ENCODE results near the gene EPHA6. TPM values are rescaled to one million over a fixed set of nuclear protein-coding genes. Genes with fewer than 3 reads are reported as not detected.

The EPHA6 gene
- total RNA-seq, result not detected

DNA sequence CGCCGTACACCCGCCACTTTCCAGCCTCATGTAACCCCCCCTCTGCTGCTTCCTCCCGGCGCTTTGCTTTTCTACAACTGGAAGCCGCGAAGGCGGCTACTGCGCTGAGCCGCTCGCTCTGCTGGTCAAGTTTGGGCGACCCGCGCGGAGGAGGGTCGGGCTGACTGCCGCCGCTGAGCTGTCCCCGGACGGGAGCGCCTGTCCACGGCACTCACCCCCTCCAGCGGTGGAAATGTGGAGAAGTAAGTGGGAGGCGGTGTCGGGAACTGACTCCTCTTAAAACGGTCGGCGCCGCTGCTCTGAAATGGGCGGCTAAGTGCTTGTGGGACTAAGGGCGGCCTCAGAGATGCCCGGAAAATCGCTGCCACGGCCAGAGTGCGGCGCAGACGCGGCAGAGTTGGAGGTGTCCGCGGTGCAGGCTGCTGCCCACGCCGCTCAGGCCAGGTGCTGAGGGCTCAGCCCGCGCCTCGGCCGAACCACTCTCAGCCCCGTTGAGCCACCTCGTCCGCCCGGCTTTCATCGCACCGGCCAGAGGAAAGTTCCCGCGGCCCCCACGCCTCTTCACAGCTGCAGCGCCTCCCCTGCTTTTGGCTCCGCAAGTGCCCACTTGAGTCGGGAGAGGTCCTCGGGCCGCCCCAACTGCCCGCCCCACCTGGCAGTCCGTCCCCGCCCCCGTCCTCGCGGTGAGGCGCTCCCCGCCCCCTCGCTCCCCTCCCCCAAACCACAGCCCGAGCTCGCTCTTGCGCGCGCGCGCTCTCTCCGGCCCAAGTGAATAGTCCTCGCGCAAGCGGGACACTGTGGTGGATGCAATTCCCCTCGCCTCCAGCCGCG is at the start of gene EPHA6:
Gene EPHA6 (plus strand): TSS at position 775 of the 831 bp plus-strand sequence.
- peaks cover 23% of the 10 kb centered on the region for H3K27me3 Mint-ChIP-seq
- peak within 1 kb of the TSS; percentile 49 for H3K4me3 Mint-ChIP-seq
- ChIA-PET CTCF (no interaction called here), POLR2A (no interaction called here)
- no peaks in the 10 kb centered on the region for H3K36me3 Mint-ChIP-seq (ENCODE audit: low read depth)
- peaks cover 11% of the 10 kb centered on the region for H3K4me1 Mint-ChIP-seq
- no peak within 1 kb of the TSS for H3K27ac Mint-ChIP-seq
- H3K9me3 Mint-ChIP-seq (ENCODE audit: low read depth), result no peaks in the 10 kb centered on the region
- intact Hi-C loops (cut with DNase I, micrococcal nuclease), result loop anchor here in 1 of 2 experiments (2.0 kb wide), 1 partner anchor 1951 kb away; no protein-coding TSS in a partner anchor
- peak; percentile 32 for DNase-seq
- peak; percentile 24 for ATAC-seq

DNA sequence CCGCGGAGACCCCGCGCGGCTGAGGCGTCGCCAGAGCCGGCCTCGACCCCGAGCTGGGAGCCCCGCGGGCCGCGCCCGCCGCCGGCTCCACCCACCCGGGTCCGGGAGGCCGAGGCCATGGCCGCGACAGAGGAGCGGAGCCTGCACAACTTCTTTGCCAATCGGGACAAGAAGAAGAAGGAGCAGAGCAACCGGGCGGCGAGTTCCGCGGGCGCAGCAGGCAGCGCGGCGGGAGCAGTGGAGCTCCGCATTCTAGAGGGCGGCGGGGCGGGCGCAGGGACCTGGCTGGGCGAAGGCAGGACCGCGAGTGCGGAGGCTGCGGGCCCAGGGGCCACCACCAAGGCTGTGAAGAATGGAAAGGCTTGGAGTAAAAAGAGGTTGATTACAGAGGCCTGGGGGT is 37.6 kb upstream of the EPHA6 start:
- no peak overlapping the region for H3K4me3 Mint-ChIP-seq
- ATAC-seq, result no peak
- H3K27ac Mint-ChIP-seq, result no peak overlapping the region
- H3K36me3 Mint-ChIP-seq (ENCODE audit: low read depth), result no peaks in the 10 kb centered on the region
- POLR2A ChIA-PET, result no interaction called here
- no peak for DNase-seq
- CTCF ChIA-PET, result no interaction called here
- H3K27me3 Mint-ChIP-seq, result no peaks in the 10 kb centered on the region
- intact Hi-C loops (cut with DNase I, micrococcal nuclease), result no loop called here
- peaks cover 17% of the 10 kb centered on the region for H3K9me3 Mint-ChIP-seq (ENCODE audit: low read depth)
- no peaks in the 10 kb centered on the region for H3K4me1 Mint-ChIP-seq

DNA sequence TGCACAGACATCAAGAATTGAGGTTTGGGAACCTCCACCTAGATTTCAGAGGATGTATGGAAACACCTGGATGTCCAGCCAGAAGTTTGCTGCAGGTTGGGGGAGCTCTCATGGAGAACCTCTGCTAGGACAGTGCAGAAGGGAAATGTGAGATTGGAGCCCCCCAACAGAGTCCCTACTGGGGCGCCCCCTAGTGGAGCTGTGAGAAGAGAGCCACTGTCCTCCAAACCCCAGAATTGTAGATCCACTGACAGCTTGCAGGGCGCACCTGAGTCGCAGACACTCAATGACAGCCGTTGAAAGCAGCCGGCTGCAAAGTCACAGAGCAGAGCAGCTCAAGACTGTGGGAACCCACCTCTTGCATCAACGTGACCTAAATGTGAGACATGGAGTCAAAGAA is 34.6 kb upstream of the EPHA6 start:
- H3K36me3 Mint-ChIP-seq (ENCODE audit: low read depth), result no peaks in the 10 kb centered on the region
- H3K9me3 Mint-ChIP-seq (ENCODE audit: low read depth), result peaks cover 12% of the 10 kb centered on the region
- DNase-seq (peak; percentile 13), ATAC-seq (no peak)
- no peak overlapping the region for H3K4me3 Mint-ChIP-seq
- ChIA-PET POLR2A (no interaction called here), CTCF (interaction anchor here (0.6 kb wide), 1 partner anchor 301 kb away, joined by 3 read pairs; no protein-coding TSS in a partner anchor)
- intact Hi-C loops (cut with DNase I, micrococcal nuclease), result no loop called here
- H3K4me1 Mint-ChIP-seq, result no peaks in the 10 kb centered on the region
- H3K27ac Mint-ChIP-seq, result no peak overlapping the region
- H3K27me3 Mint-ChIP-seq, result no peaks in the 10 kb centered on the region

DNA sequence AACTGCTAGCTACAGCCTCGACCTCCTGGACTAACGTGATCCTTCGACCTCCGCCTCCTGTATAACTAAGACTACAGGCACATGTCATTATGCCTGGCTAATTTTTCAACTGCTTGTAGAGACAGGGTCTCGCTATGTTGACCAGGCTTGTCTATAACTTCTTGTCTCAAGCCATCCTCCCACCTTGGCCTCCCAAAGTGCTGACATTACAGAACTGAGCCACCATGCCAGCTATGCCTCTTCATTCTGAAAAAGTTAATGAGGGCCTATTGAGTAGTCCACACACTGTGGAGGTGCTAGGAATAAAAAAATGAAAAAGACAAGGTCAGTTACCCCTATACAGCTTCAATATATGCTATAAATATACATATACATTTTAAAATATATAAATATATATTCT is 18.3 kb upstream of the EPHA6 start:
- no peak overlapping the region for H3K4me3 Mint-ChIP-seq
- peaks cover 2% of the 10 kb centered on the region for H3K9me3 Mint-ChIP-seq (ENCODE audit: low read depth)
- ChIA-PET CTCF (no interaction called here), POLR2A (no interaction called here)
- intact Hi-C loops (cut with DNase I, micrococcal nuclease), result no loop called here
- no peaks in the 10 kb centered on the region for H3K36me3 Mint-ChIP-seq (ENCODE audit: low read depth)
- no peaks in the 10 kb centered on the region for H3K27me3 Mint-ChIP-seq
- no peaks in the 10 kb centered on the region for H3K4me1 Mint-ChIP-seq
- DNase-seq (no peak), ATAC-seq (no peak)
- H3K27ac Mint-ChIP-seq, result no peak overlapping the region

GRCh38 chr3:96803870-96804269 is 10.5 kb upstream of the EPHA6 start:
- ATAC-seq, result no peak
- intact Hi-C loops (cut with DNase I, micrococcal nuclease), result no loop called here
- ChIA-PET POLR2A (no interaction called here), CTCF (no interaction called here)
- no peaks in the 10 kb centered on the region for H3K36me3 Mint-ChIP-seq (ENCODE audit: low read depth)
- H3K27me3 Mint-ChIP-seq, result peaks cover 2% of the 10 kb centered on the region
- DNase-seq, result no peak
- no peak overlapping the region for H3K27ac Mint-ChIP-seq
- H3K4me1 Mint-ChIP-seq, result no peaks in the 10 kb centered on the region
- peaks cover 4% of the 10 kb centered on the region for H3K9me3 Mint-ChIP-seq (ENCODE audit: low read depth)
- H3K4me3 Mint-ChIP-seq, result no peak overlapping the region

GRCh38 chr3:96806341-96806740 is 8.1 kb upstream of the EPHA6 start:
- peaks cover 3% of the 10 kb centered on the region for H3K27me3 Mint-ChIP-seq
- intact Hi-C loops (cut with DNase I, micrococcal nuclease), result no loop called here
- H3K27ac Mint-ChIP-seq, result no peak overlapping the region
- H3K4me3 Mint-ChIP-seq, result no peak overlapping the region
- ChIA-PET CTCF (interaction anchor here (0.7 kb wide), 1 partner anchor 19 kb away, joined by 3 read pairs; no protein-coding TSS in a partner anchor), POLR2A (no interaction called here)
- DNase-seq (no peak), ATAC-seq (no peak)
- H3K36me3 Mint-ChIP-seq (ENCODE audit: low read depth), result no peaks in the 10 kb centered on the region
- peaks cover 4% of the 10 kb centered on the region for H3K9me3 Mint-ChIP-seq (ENCODE audit: low read depth)
- H3K4me1 Mint-ChIP-seq, result no peaks in the 10 kb centered on the region

GRCh38 chr3:96813134-96813819 is 1.1 kb upstream of the EPHA6 start:
- POLR2A ChIA-PET, result no interaction called here
- Mint-ChIP-seq H3K27ac (no peak overlapping the region), H3K9me3 (ENCODE audit: low read depth) (no peaks in the 10 kb centered on the region), H3K4me3 (peak overlapping the region; percentile 49), H3K27me3 (peaks cover 23% of the 10 kb centered on the region), H3K36me3 (ENCODE audit: low read depth) (no peaks in the 10 kb centered on the region), H3K4me1 (peaks cover 11% of the 10 kb centered on the region)
- DNase-seq (peak; percentile 85), ATAC-seq (peak; percentile 94)
- CTCF ChIA-PET, result no interaction called here
- intact Hi-C loops (cut with DNase I, micrococcal nuclease), result loop anchor here in 1 of 2 experiments (2.0 kb wide), 1 partner anchor 1950 kb away; no protein-coding TSS in a partner anchor

DNA sequence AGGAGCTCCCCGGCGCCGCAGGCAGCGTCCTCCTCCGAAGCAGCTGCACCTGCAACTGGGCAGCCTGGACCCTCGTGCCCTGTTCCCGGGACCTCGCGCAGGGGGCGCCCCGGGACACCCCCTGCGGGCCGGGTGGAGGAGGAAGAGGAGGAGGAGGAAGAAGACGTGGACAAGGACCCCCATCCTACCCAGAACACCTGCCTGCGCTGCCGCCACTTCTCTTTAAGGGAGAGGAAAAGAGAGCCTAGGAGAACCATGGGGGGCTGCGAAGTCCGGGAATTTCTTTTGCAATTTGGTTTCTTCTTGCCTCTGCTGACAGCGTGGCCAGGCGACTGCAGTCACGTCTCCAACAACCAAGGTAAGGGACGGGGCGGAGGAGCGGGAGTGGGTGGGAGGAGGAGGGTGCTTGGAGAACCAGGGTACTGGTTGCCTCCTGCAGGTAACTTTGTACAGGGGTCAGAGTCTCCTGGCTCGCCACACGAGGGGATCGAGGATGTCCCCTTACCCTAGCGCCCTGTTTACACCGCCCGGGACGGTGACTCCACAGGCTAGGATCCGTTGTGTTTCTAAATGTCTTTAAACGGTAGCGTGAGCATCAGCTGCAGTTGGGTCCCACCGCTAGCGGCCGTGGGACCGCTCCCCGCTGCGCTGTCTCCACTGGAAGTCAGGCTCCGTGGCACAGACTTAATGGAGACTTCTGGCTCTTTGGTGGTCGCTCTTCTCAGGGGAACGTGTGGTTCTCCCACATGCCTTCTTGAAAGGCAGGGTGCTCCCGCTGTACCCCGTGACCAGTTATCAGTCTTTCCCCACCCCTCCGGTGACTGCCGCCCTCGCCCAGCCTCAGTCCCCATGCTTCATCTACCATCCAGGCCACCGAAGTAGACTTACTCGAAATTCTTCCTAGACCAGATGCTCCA is 515 bp downstream of the EPHA6 start:
- ChIA-PET CTCF (no interaction called here), POLR2A (no interaction called here)
- Mint-ChIP-seq H3K27me3 (peaks cover 23% of the 10 kb centered on the region), H3K4me1 (peaks cover 11% of the 10 kb centered on the region), H3K27ac (no peak overlapping the region), H3K4me3 (no peak overlapping the region), H3K9me3 (ENCODE audit: low read depth) (no peaks in the 10 kb centered on the region), H3K36me3 (ENCODE audit: low read depth) (no peaks in the 10 kb centered on the region)
- DNase-seq, result peak; percentile 5
- ATAC-seq, result no peak
- intact Hi-C loops (cut with DNase I, micrococcal nuclease), result no loop called here

DNA sequence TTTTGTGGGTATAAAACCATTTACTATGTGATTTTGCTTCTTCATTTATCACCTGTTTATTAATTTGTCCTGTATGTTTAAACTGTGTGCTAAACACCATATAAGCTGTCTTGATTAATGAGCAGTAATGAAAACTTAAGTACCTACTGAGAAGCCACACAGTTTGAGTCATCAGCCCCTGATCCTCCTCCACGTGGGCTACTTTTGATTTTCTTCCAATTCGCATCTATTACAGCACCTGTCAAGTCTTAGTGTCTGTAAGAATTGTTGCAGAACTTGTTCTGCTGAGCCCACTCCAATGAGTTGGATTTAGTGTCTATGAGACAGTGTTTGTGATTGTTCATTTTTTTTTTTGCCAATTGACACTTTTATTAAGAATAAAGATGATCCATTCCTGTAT is 16.8 kb downstream of the EPHA6 start:
- CTCF ChIA-PET, result no interaction called here
- H3K27me3 Mint-ChIP-seq, result no peaks in the 10 kb centered on the region
- H3K27ac Mint-ChIP-seq, result no peak overlapping the region
- POLR2A ChIA-PET, result no interaction called here
- H3K36me3 Mint-ChIP-seq (ENCODE audit: low read depth), result no peaks in the 10 kb centered on the region
- DNase-seq, result no peak
- intact Hi-C loops (cut with DNase I, micrococcal nuclease), result no loop called here
- ATAC-seq, result no peak
- no peaks in the 10 kb centered on the region for H3K4me1 Mint-ChIP-seq
- no peaks in the 10 kb centered on the region for H3K9me3 Mint-ChIP-seq (ENCODE audit: low read depth)
- H3K4me3 Mint-ChIP-seq, result no peak overlapping the region

GRCh38 chr3:96833301-96833700 is 18.9 kb downstream of the EPHA6 start:
- Mint-ChIP-seq H3K4me3 (no peak overlapping the region), H3K4me1 (no peaks in the 10 kb centered on the region), H3K27me3 (no peaks in the 10 kb centered on the region), H3K9me3 (ENCODE audit: low read depth) (no peaks in the 10 kb centered on the region), H3K27ac (no peak overlapping the region), H3K36me3 (ENCODE audit: low read depth) (no peaks in the 10 kb centered on the region)
- intact Hi-C loops (cut with DNase I, micrococcal nuclease), result no loop called here
- POLR2A ChIA-PET, result no interaction called here
- ATAC-seq (no peak), DNase-seq (no peak)
- CTCF ChIA-PET, result no interaction called here

GRCh38 chr3:96836153-96836915 is 21.9 kb downstream of the EPHA6 start:
- Mint-ChIP-seq H3K27me3 (no peaks in the 10 kb centered on the region), H3K36me3 (ENCODE audit: low read depth) (no peaks in the 10 kb centered on the region), H3K4me3 (no peak overlapping the region), H3K4me1 (no peaks in the 10 kb centered on the region), H3K27ac (no peak overlapping the region), H3K9me3 (ENCODE audit: low read depth) (peaks cover 3% of the 10 kb centered on the region)
- ChIA-PET POLR2A (no interaction called here), CTCF (no interaction called here)
- ATAC-seq, result no peak
- intact Hi-C loops (cut with DNase I, micrococcal nuclease), result no loop called here
- no peak for DNase-seq

All from activated CD4-positive, alpha-beta T cell treated with anti-CD3 and anti-CD28 coated beads for 36 hours (primary cell).